Trophoblast cell (in vitro differentiated cells and primary cell): ENCODE results near the gene TANGO6.
A peak's percentile ranks its signal among the peaks of the same experiment; 100 is the strongest.

Experiments
- DNase-seq, 2 donors: peaks; one replicate each; pipeline ENCODE4 v3.0.0-alpha.2; 2016
- H2AFZ ChIP-seq: 2 replicates; pipeline ENCODE4 v1.6.1; 2013; ENCODE audit warnings: low read length, moderate library complexity, mild to moderate bottlenecking; ENCODE audit not compliant: insufficient read depth, poor library complexity
- H2AK5ac ChIP-seq: 2 replicates; pipeline ENCODE4 v1.6.1; 2013; ENCODE audit warnings: mild to moderate bottlenecking, low read length
- H2BK120ac ChIP-seq: 2 replicates; pipeline ENCODE4 v1.6.1; 2013; ENCODE audit warnings: low read length, mild to moderate bottlenecking, moderate library complexity; ENCODE audit not compliant: insufficient read depth, poor library complexity
- H2BK12ac ChIP-seq: 2 replicates; pipeline ENCODE4 v1.6.1; 2013; ENCODE audit warnings: mild to moderate bottlenecking, low read length, moderate library complexity
- H2BK5ac ChIP-seq: 2 replicates; pipeline ENCODE4 v1.6.1; 2013; ENCODE audit warnings: low read length, low read depth, moderate library complexity, mild to moderate bottlenecking; ENCODE audit not compliant: poor library complexity
- H3K14ac ChIP-seq: 2 replicates; pipeline ENCODE4 v1.6.1; 2013; ENCODE audit warnings: mild to moderate bottlenecking, low read length
- H3K18ac ChIP-seq: 2 replicates; pipeline ENCODE4 v1.6.1; 2013; ENCODE audit warnings: mild to moderate bottlenecking, low read length
- H3K23ac ChIP-seq: 2 replicates; pipeline ENCODE4 v1.6.1; 2013; ENCODE audit warnings: low read length
- H3K27ac ChIP-seq: 2 replicates; pipeline ENCODE4 v1.5.1; 2013; ENCODE audit warnings: low read depth, mild to moderate bottlenecking, inconsistent platforms, low read length, moderate library complexity
- H3K27me3 ChIP-seq: 2 replicates; pipeline ENCODE4 v1.6.1; 2013; ENCODE audit warnings: inconsistent platforms, mild to moderate bottlenecking, low read length, moderate library complexity; ENCODE audit not compliant: insufficient read depth
- H3K36me3 ChIP-seq, 2 experiments: 1 replicate in 1 of 2; 2 replicates in 1 of 2; pipeline ENCODE4 v1.6.1; 2013; ENCODE audit warnings: low read length in 2 of 2, mild to moderate bottlenecking in 2 of 2, moderate library complexity in 1 of 2; ENCODE audit not compliant: insufficient read depth in 2 of 2, control insufficient read depth in 1 of 2
- H3K4ac ChIP-seq: 2 replicates; pipeline ENCODE4 v1.6.1; 2013; ENCODE audit warnings: low read depth, mild to moderate bottlenecking, low read length, moderate library complexity
- H3K4me1 ChIP-seq, 2 experiments: 1 replicate in 1 of 2; 2 replicates in 1 of 2; pipeline ENCODE4 v1.6.1; 2013; ENCODE audit warnings: low read length in 2 of 2, mild to moderate bottlenecking in 2 of 2, moderate library complexity in 1 of 2; ENCODE audit not compliant: insufficient read depth in 2 of 2, control insufficient read depth in 1 of 2
- H3K4me2 ChIP-seq: 2 replicates; pipeline ENCODE4 v1.6.1; 2013; ENCODE audit warnings: inconsistent platforms, mild to moderate bottlenecking, low read length, moderate library complexity
- H3K4me3 ChIP-seq: 2 replicates; pipeline ENCODE4 v1.5.1; 2013; ENCODE audit warnings: mild to moderate bottlenecking, low read depth, low read length, inconsistent platforms
- H3K79me1 ChIP-seq: one replicate; pipeline ENCODE4 v1.6.1; 2013; ENCODE audit warnings: low read length
- H3K79me2 ChIP-seq: 2 replicates; pipeline ENCODE4 v1.6.1; 2013; ENCODE audit warnings: low read length, mild to moderate bottlenecking; ENCODE audit not compliant: control insufficient read depth, insufficient read depth, poor library complexity
- H3K9ac ChIP-seq: 2 replicates; pipeline ENCODE4 v1.6.1; 2013; ENCODE audit warnings: mild to moderate bottlenecking, low read length
- H3K9me3 ChIP-seq: 2 replicates; pipeline ENCODE4 v1.6.1; 2013; ENCODE audit warnings: low read depth, mild to moderate bottlenecking, control low read depth, inconsistent platforms, low read length; ENCODE audit not compliant: insufficient read depth
- H4K12ac ChIP-seq: 2 replicates; pipeline ENCODE4 v1.6.1; 2013; ENCODE audit warnings: low read depth, mild to moderate bottlenecking, low read length, moderate library complexity
- H4K8ac ChIP-seq: 2 replicates; pipeline ENCODE4 v1.6.1; 2013; ENCODE audit warnings: low read depth, mild to moderate bottlenecking, low read length, moderate library complexity
- H4K91ac ChIP-seq: one replicate; pipeline ENCODE4 v1.6.1; 2013; ENCODE audit warnings: low read depth, mild to moderate bottlenecking, low read length, moderate library complexity
- WGBS: extraction: QIAGEN DNeasy Blood & Tissue Kit; methylation state at CpG from one replicate; pipeline ENCODE4 v1.1.7; 2013; ENCODE audit warnings: missing lambda C conversion rate; ENCODE audit not compliant: insufficient read length, insufficient coverage; ENCODE audit errors: extremely low coverage; 5-methylcytosine and 5-hydroxymethylcytosine counted together

TANGO6 gene

GRCh38 chr16:68973611-68974120 lies 130.3 kb downstream of the TANGO6 start:
- Histone ChIP-seq H3K27me3 (no peaks in the 10 kb centered on the region), H3K4me2 (peak overlapping the region; percentile 17), H3K4ac (no peak overlapping the region), H2BK120ac (peak overlapping the region; percentile 29), H4K12ac (no peak overlapping the region), H3K9me3 (no peaks in the 10 kb centered on the region), H2AFZ (no peak overlapping the region), H2AK5ac (peak overlapping the region; percentile 15), H3K4me3 (no peak overlapping the region), H2BK12ac (peak overlapping the region; percentile 37), H3K4me1 (peaks cover 6 to 15% of the 10 kb centered on the region in 2 experiments), H4K8ac (no peak overlapping the region), H3K18ac (no peak overlapping the region), H3K27ac (peak overlapping the region; percentile 36), H3K9ac (no peak overlapping the region), H3K79me2 (no peaks in the 10 kb centered on the region), H4K91ac (peak overlapping the region; percentile 53), H3K14ac (no peak overlapping the region), H3K23ac (no peak overlapping the region), H3K79me1 (peaks cover 5% of the 10 kb centered on the region), H3K36me3 (no peaks in the 10 kb centered on the region), H2BK5ac (no peak overlapping the region)
- no CpG with 5 or more reads among the region's 7 CpGs for WGBS
- peak; percentile 14 to 45 for DNase-seq

GRCh38 chr16:68978303-68978954 lies 135.1 kb downstream of the TANGO6 start:
- H3K9me3 ChIP-seq, result no peaks in the 10 kb centered on the region
- no peaks in the 10 kb centered on the region for H3K79me1 ChIP-seq
- DNase-seq, result peak in 1 of 2 donors; percentile 41
- peaks cover under 1 to 7% of the 10 kb centered on the region in 2 experiments for H3K4me1 ChIP-seq
- H3K27ac ChIP-seq, result peak overlapping the region; percentile 72
- no peak overlapping the region for H3K18ac ChIP-seq
- H2BK12ac ChIP-seq, result no peak overlapping the region
- no peak overlapping the region for H3K4me2 ChIP-seq
- H3K23ac ChIP-seq, result no peak overlapping the region
- H3K79me2 ChIP-seq, result no peaks in the 10 kb centered on the region
- H4K12ac ChIP-seq, result no peak overlapping the region
- H3K4ac ChIP-seq, result no peak overlapping the region
- no peak overlapping the region for H2AFZ ChIP-seq
- no peak overlapping the region for H2BK120ac ChIP-seq
- H4K8ac ChIP-seq, result no peak overlapping the region
- no peak overlapping the region for H2BK5ac ChIP-seq
- no peaks in the 10 kb centered on the region for H3K27me3 ChIP-seq
- no peak overlapping the region for H4K91ac ChIP-seq
- no peak overlapping the region for H3K4me3 ChIP-seq
- H3K14ac ChIP-seq, result no peak overlapping the region
- no CpG with 5 or more reads among the region's 2 CpGs for WGBS
- H3K9ac ChIP-seq, result no peak overlapping the region
- H2AK5ac ChIP-seq, result no peak overlapping the region
- peaks cover 0 to 3% of the 10 kb centered on the region in 2 experiments for H3K36me3 ChIP-seq

- Histone ChIP-seq H3K9me3 (no peaks in the 10 kb centered on the region), H3K36me3 (peaks cover 0 to 3% of the 10 kb centered on the region in 2 experiments), H4K12ac (no peak overlapping the region), H3K18ac (no peak overlapping the region), H2AK5ac (no peak overlapping the region), H3K4ac (no peak overlapping the region), H4K8ac (no peak overlapping the region), H3K79me2 (no peaks in the 10 kb centered on the region), H4K91ac (no peak overlapping the region), H3K4me3 (no peak overlapping the region), H2BK120ac (no peak overlapping the region), H2BK12ac (no peak overlapping the region), H3K9ac (no peak overlapping the region), H3K4me1 (peaks cover 0 to 4% of the 10 kb centered on the region in 2 experiments), H3K23ac (no peak overlapping the region), H3K27me3 (no peaks in the 10 kb centered on the region), H3K79me1 (no peaks in the 10 kb centered on the region), H2BK5ac (no peak overlapping the region), H3K4me2 (no peak overlapping the region), H3K27ac (no peak overlapping the region), H2AFZ (no peak overlapping the region), H3K14ac (no peak overlapping the region)
- no peak for DNase-seq
- WGBS, result no CpG with 5 or more reads among the region's 15 CpGs
These were observed 137.5 kb downstream of the TANGO6 start for GRCh38 chr16:68980695-68981315.

- Histone ChIP-seq H3K4me2 (no peak overlapping the region), H3K18ac (no peak overlapping the region), H2AFZ (no peak overlapping the region), H2BK12ac (no peak overlapping the region), H2BK5ac (no peak overlapping the region), H2BK120ac (no peak overlapping the region), H3K4ac (no peak overlapping the region), H3K36me3 (peaks cover 0 to 3% of the 10 kb centered on the region in 2 experiments), H4K8ac (no peak overlapping the region), H3K27ac (no peak overlapping the region), H3K4me3 (no peak overlapping the region), H3K4me1 (peaks cover 0 to 4% of the 10 kb centered on the region in 2 experiments), H3K79me2 (no peaks in the 10 kb centered on the region), H3K27me3 (no peaks in the 10 kb centered on the region), H4K91ac (no peak overlapping the region), H3K79me1 (no peaks in the 10 kb centered on the region), H3K9ac (no peak overlapping the region), H3K9me3 (no peaks in the 10 kb centered on the region), H3K14ac (no peak overlapping the region), H3K23ac (no peak overlapping the region), H4K12ac (no peak overlapping the region), H2AK5ac (no peak overlapping the region)
- DNase-seq, result peak; percentile 12 to 53
- no CpG with 5 or more reads among the region's 2 CpGs for WGBS
These were observed 138.6 kb downstream of the TANGO6 start for GRCh38 chr16:68981971-68982370.
